ENCODE measurements around the gene KBTBD12.

Gene KBTBD12

GRCh38 chr3:127979473-127979872 is 64.4 kb downstream of the KBTBD12 start:
- TF ChIP-seq EZH2 (optimal IDR thresholded peaks at IDR 0.05; ENCODE audit: low read depth, low read length): no peak
- TF ChIP-seq EZH2phosphoT487 (IDR thresholded peaks at IDR 0.05; ENCODE audit: low read length): no peak
- no peak for TF ChIP-seq CTCF (IDR thresholded peaks at IDR 0.05; ENCODE audit: low read length)

DNA sequence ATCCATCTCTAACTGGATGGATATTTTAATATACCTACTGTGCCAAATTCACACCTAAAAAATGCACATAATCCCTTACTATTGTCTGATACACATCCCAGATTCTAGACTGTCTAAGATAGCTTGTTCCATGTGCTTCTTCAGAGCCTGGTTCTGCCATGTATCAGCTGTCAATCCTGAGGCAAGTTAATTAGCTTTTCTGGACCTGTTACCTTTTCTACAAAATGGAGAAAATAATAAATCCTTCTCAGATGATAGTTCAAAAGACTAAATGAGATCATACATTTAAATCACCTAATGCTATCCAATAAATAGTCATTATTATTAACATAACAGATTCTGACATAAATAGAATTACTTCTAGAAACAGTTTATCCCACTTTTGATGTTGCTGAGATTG is 66.1 kb downstream of the KBTBD12 start:
- no peak overlapping the region for H2AFZ ChIP-seq (ENCODE audit: low read length)
- no peak for DNase-seq
- no peaks in the 10 kb centered on the region for H3K36me3 ChIP-seq (replicated peaks; ENCODE audit: insufficient read depth, low read length)
- H3K9me2 ChIP-seq (replicated peaks; ENCODE audit: insufficient read depth, low read length): no peaks in the 10 kb centered on the region
- H3K4me1 ChIP-seq (ENCODE audit: low read length): no peaks in the 10 kb centered on the region
- H3F3A ChIP-seq (ENCODE audit: insufficient read depth, low read length): no peaks in the 10 kb centered on the region
- H3K27ac ChIP-seq (ENCODE audit: low read length): no peak overlapping the region
- no peaks in the 10 kb centered on the region for H4K20me1 ChIP-seq (ENCODE audit: insufficient read depth, low read length)
- no peaks in the 10 kb centered on the region for H3K27me3 ChIP-seq (replicated peaks; ENCODE audit: insufficient read depth, low read length)
- H3K4me3 ChIP-seq (ENCODE audit: low read length): no peak overlapping the region
- H3K4me2 ChIP-seq (ENCODE audit: low read depth, low read length): no peak overlapping the region
- no peak for TF ChIP-seq CTCF (IDR thresholded peaks at IDR 0.05; ENCODE audit: low read length)
- no peaks in the 10 kb centered on the region for H3K9me3 ChIP-seq (replicated peaks; ENCODE audit: insufficient read depth, low read length)
- H3K9ac ChIP-seq (ENCODE audit: low read length): no peak overlapping the region
- H3K79me2 ChIP-seq (ENCODE audit: low read length): no peaks in the 10 kb centered on the region

More at GRCh38 chr3:127979473-127979872, 64.4 kb downstream of the KBTBD12 start:
- H3K27ac ChIP-seq (ENCODE audit: low read length): no peak overlapping the region
- H3K79me2 ChIP-seq (ENCODE audit: low read length): no peaks in the 10 kb centered on the region
- no peak overlapping the region for H3K4me2 ChIP-seq (ENCODE audit: low read depth, low read length)
- H3K36me3 ChIP-seq (replicated peaks; ENCODE audit: insufficient read depth, low read length): no peaks in the 10 kb centered on the region
- no peaks in the 10 kb centered on the region for H3F3A ChIP-seq (ENCODE audit: insufficient read depth, low read length)
- no peaks in the 10 kb centered on the region for H3K27me3 ChIP-seq (replicated peaks; ENCODE audit: insufficient read depth, low read length)
- no peaks in the 10 kb centered on the region for H4K20me1 ChIP-seq (ENCODE audit: insufficient read depth, low read length)
- no peaks in the 10 kb centered on the region for H3K9me2 ChIP-seq (replicated peaks; ENCODE audit: insufficient read depth, low read length)
- no peaks in the 10 kb centered on the region for H3K4me1 ChIP-seq (ENCODE audit: low read length)
- no peak for DNase-seq
- H3K9ac ChIP-seq (ENCODE audit: low read length): no peak overlapping the region
- H3K4me3 ChIP-seq (ENCODE audit: low read length): no peak overlapping the region
- H3K9me3 ChIP-seq (replicated peaks; ENCODE audit: insufficient read depth, low read length): no peaks in the 10 kb centered on the region
- no peak overlapping the region for H2AFZ ChIP-seq (ENCODE audit: low read length)

- H2AFZ ChIP-seq (ENCODE audit: low read length): no peak overlapping the region
- H3K9ac ChIP-seq (ENCODE audit: low read length): no peak overlapping the region
- H3F3A ChIP-seq (ENCODE audit: insufficient read depth, low read length): no peaks in the 10 kb centered on the region
- no peaks in the 10 kb centered on the region for H3K9me3 ChIP-seq (replicated peaks; ENCODE audit: insufficient read depth, low read length)
- no peak overlapping the region for H3K27ac ChIP-seq (ENCODE audit: low read length)
- no peaks in the 10 kb centered on the region for H3K27me3 ChIP-seq (replicated peaks; ENCODE audit: insufficient read depth, low read length)
- no peaks in the 10 kb centered on the region for H3K36me3 ChIP-seq (replicated peaks; ENCODE audit: insufficient read depth, low read length)
- no peaks in the 10 kb centered on the region for H3K9me2 ChIP-seq (replicated peaks; ENCODE audit: insufficient read depth, low read length)
- H3K4me2 ChIP-seq (ENCODE audit: low read depth, low read length): no peak overlapping the region
- H3K4me3 ChIP-seq (ENCODE audit: low read length): no peak overlapping the region
- H4K20me1 ChIP-seq (ENCODE audit: insufficient read depth, low read length): no peaks in the 10 kb centered on the region
- no peak for DNase-seq
- no peaks in the 10 kb centered on the region for H3K4me1 ChIP-seq (ENCODE audit: low read length)
- TF ChIP-seq CTCF (IDR thresholded peaks at IDR 0.05; ENCODE audit: low read length) (no peak), EZH2 (optimal IDR thresholded peaks at IDR 0.05; ENCODE audit: low read depth, low read length) (no peak), EZH2phosphoT487 (IDR thresholded peaks at IDR 0.05; ENCODE audit: low read length) (no peak)
- no peaks in the 10 kb centered on the region for H3K79me2 ChIP-seq (ENCODE audit: low read length)
Measured at GRCh38 chr3:127982155-127982554, 67.1 kb downstream of the KBTBD12 start.
